K562 (cell line): ENCODE measurements around the gene ARHGAP10. TPM values are rescaled to one million over a fixed set of nuclear protein-coding genes. Genes with fewer than 3 reads are reported as not detected.

Experiments used
- ATAC-seq: fragments of 200-7000 bp; cut with Tn5 transposase; 3 replicates; pipeline ENCODE4 v1.9.1; 2020; ENCODE audit warnings: moderate library complexity
- BruUV-seq: library from RNA; stranded (reverse); fragments of 400-500 nt; replicated peaks from 2 replicates; lab custom pipeline; 2021; lab: Mats Ljungman, UMichigan
- CTCF ChIA-PET: fragments of 300-600 bp; formaldehyde crosslinking; extraction: SDS; loops from one replicate; lab custom pipeline; 2021; ENCODE audit warnings: low intra/inter-chr PET ratio; lab: Yijun Ruan, JAX
- POLR2A ChIA-PET: fragments of 300-600, 350-650 bp; sonication (Branson Sonifier 250); formaldehyde crosslinking; extraction: SDS; loops from one replicate; lab custom pipeline; 2021; ENCODE audit warnings: antibody characterized with exemption, inconsistent platforms; lab: Yijun Ruan, JAX
- DNase-seq, 4 experiments: peaks; one replicate each; pipeline versions ENCODE4 v3.0.0 to v3.0.0-alpha.2; 2011 to 2018; ENCODE audit warnings: low spot score in 3 of 4, mixed read lengths in 3 of 4; ENCODE audit errors: extremely low read depth in 1 of 4
- FAIRE-seq: peaks from 2 replicates; lab custom pipeline; 2011; peaks lifted over from hg19 to GRCh38; lab: Jason Lieb, UNC
- H2AFZ ChIP-seq: 2 replicates; pipeline ENCODE4 v1.6.0; 2011; ENCODE audit warnings: low read depth, low read length, control low read depth, inconsistent platforms
- H3K27ac ChIP-seq: fragments of 200-600 bp; 3 replicates; pipeline ENCODE4 v1.8.0; 2011; ENCODE audit warnings: low read depth, mild to moderate bottlenecking, control low read depth, inconsistent platforms, low read length, moderate library complexity, mixed read lengths; ENCODE audit errors: extremely low read depth
- H3K27me3 ChIP-seq, 2 experiments: fragments of 300-600 bp in 1 of 2; 2 replicates in 1 of 2; 3 replicates in 1 of 2; pipeline versions ENCODE4 v1.6.0 to v1.8.0; 2011; ENCODE audit warnings: inconsistent platforms in 2 of 2, low read length in 2 of 2, mild to moderate bottlenecking in 1 of 2, mixed read lengths in 1 of 2, moderate library complexity in 1 of 2; ENCODE audit not compliant: control insufficient read depth in 2 of 2, insufficient read depth in 2 of 2
- H3K36me3 ChIP-seq: fragments of 300-600 bp; 3 replicates; pipeline ENCODE4 v1.8.0; 2011; ENCODE audit warnings: mild to moderate bottlenecking, low read length, inconsistent platforms; ENCODE audit not compliant: control insufficient read depth, insufficient read depth
- H3K4me1 ChIP-seq, 2 experiments: fragments of 200-600 bp in 1 of 2; replicated peaks in 1 of 2; 2 replicates in 1 of 2; 3 replicates in 1 of 2; pipeline versions ENCODE4 v1.5.1 to v1.8.0; 2011; ENCODE audit warnings: inconsistent platforms in 2 of 2, low read length in 2 of 2, mild to moderate bottlenecking in 1 of 2, mixed read lengths in 1 of 2, moderate library complexity in 1 of 2; ENCODE audit not compliant: control insufficient read depth in 2 of 2, insufficient read depth in 2 of 2
- H3K4me2 ChIP-seq: 2 replicates; pipeline ENCODE4 v1.6.1; 2011; ENCODE audit warnings: low read length, control low read depth, inconsistent platforms, mixed read lengths; ENCODE audit not compliant: insufficient read depth
- H3K4me3 ChIP-seq: fragments of 200-600 bp; sonication (generic), shearing (Covaris generic); 2 replicates; pipeline ENCODE4 v1.5.1; 2016; ENCODE audit warnings: control low read depth, inconsistent platforms
- H3K79me2 ChIP-seq: fragments of 200-600 bp; 3 replicates; pipeline ENCODE4 v1.8.0; 2011; ENCODE audit warnings: low read length, inconsistent platforms; ENCODE audit not compliant: control insufficient read depth, insufficient read depth
- H3K9ac ChIP-seq, 2 experiments: 2 replicates each; pipeline versions ENCODE4 v1.6.0 to v1.6.1; 2011; ENCODE audit warnings: low read depth in 2 of 2, low read length in 2 of 2, control low read depth in 1 of 2, inconsistent platforms in 1 of 2, mild to moderate bottlenecking in 1 of 2, mixed read lengths in 1 of 2; ENCODE audit not compliant: insufficient read depth in 1 of 2
- H3K9me1 ChIP-seq: one replicate; pipeline ENCODE4 v1.6.0; 2011; ENCODE audit warnings: inconsistent platforms, mild to moderate bottlenecking, low read length, moderate library complexity; ENCODE audit not compliant: control insufficient read depth, insufficient read depth
- H3K9me3 ChIP-seq: replicated peaks from 2 replicates; pipeline ENCODE4 v1.5.1; 2011; ENCODE audit warnings: low read depth, low read length, inconsistent platforms; ENCODE audit not compliant: control insufficient read depth, insufficient read depth
- H4K20me1 ChIP-seq: replicated peaks from 2 replicates; pipeline ENCODE4 v1.6.1; 2011; ENCODE audit warnings: low read length, inconsistent platforms, mixed read lengths; ENCODE audit not compliant: control insufficient read depth, insufficient read depth
- CEBPB ChIP-seq: fragments of 450-650 bp; IDR thresholded peaks from 2 replicates; pipeline ENCODE4 v1.6.1; 2016; ENCODE audit warnings: missing genetic modification characterization, missing compliant biosample characterization
- CHD1 ChIP-seq: fragments of 200-600 bp; sonication (generic); IDR thresholded peaks from one replicate; pipeline ENCODE4 v1.6.1; 2012; ENCODE audit warnings: mild to moderate bottlenecking, moderate library complexity, low read length, inconsistent platforms
- CREM ChIP-seq: IDR thresholded peaks from 2 replicates; pipeline ENCODE4 v1.6.1; 2014; ENCODE audit warnings: antibody characterized with exemption, low read depth
- FOSL1 ChIP-seq: fragments of 200-800 bp; sonication (Bioruptor generic); conservative IDR thresholded peaks from 2 replicates; pipeline ENCODE4 v1.6.1; 2016; ENCODE audit warnings: missing genetic modification characterization, missing compliant biosample characterization
- HDAC8 ChIP-seq: fragments of 450-650 bp; IDR thresholded peaks from 2 replicates; pipeline ENCODE4 v1.6.1; 2016; ENCODE audit warnings: mild to moderate bottlenecking, missing genetic modification characterization, moderate library complexity, missing compliant biosample characterization
- HSF4 ChIP-seq: fragments of 250-450 bp; sonication (Bioruptor Pico); IDR thresholded peaks from 2 replicates; pipeline ENCODE4 v2.1.2; 2022; ENCODE audit warnings: mild to moderate bottlenecking, moderate library complexity, borderline replicate concordance
- NFIC ChIP-seq: fragments of 450-650 bp; IDR thresholded peaks from 2 replicates; pipeline ENCODE4 v1.6.1; 2017; ENCODE audit warnings: mild to moderate bottlenecking, inconsistent platforms
- RBM15 ChIP-seq: fragments of 200-400 bp; formaldehyde crosslinking; IDR thresholded peaks from 2 replicates; pipeline ENCODE4 v1.6.1; 2018; ENCODE audit warnings: mild to moderate bottlenecking, low read length, moderate library complexity; ENCODE audit not compliant: insufficient read depth
- ZEB2 ChIP-seq: fragments of 450-650 bp; IDR thresholded peaks from 2 replicates; pipeline ENCODE4 v1.6.1; 2016
- ZNF232 ChIP-seq: sonication (generic); formaldehyde crosslinking; IDR thresholded peaks from 2 replicates; pipeline ENCODE4 v1.8.0; 2022; ENCODE audit warnings: mild to moderate bottlenecking, missing genetic modification reagents
- ZNF347 ChIP-seq: fragments of 450-650 bp; formaldehyde crosslinking; IDR thresholded peaks from 2 replicates; pipeline ENCODE4 v1.4.0; 2020; ENCODE audit warnings: low read depth, mild to moderate bottlenecking, moderate library complexity
- WGBS: fragments of 100-300 bp; shearing (Covaris generic); methylation state at CpG from one replicate; pipeline ENCODE4 v1.1.6; 2016; ENCODE audit warnings: low coverage, mixed read lengths; ENCODE audit not compliant: insufficient coverage; ENCODE audit errors: missing lambda C conversion rate; 5-methylcytosine and 5-hydroxymethylcytosine counted together
- in situ Hi-C: fragments of 300-500 bp; cut with MboI; formaldehyde crosslinking; loops from 4 replicates; pipeline ENCODE4 v1.15.0; 2018; ENCODE audit warnings: inconsistent platforms, mixed read lengths
- intact Hi-C: fragments of 100-400 bp; cut with micrococcal nuclease; formaldehyde crosslinking; loops from 2 replicates; pipeline ENCODE4 v1.14.2; 2022
- polyA plus RNA-seq, 8 experiments: library from polyadenylated mRNA; depleted of rRNA in 4 of 8; stranded (reverse) in 5 of 8; unstranded in 3 of 8; fragments of >200 nt; fragmentation: Nextera tagmentation in 2 of 8; fragmentation: Illumina TruSeq in 1 of 8; extraction: Ambion mirVana in 2 of 8; extraction: Trizol in 1 of 8; gene quantifications; 2 replicates each; pipeline versions ENCODE4 v1.2.1 to v1.2.3, GENCODE V29; 2011 to 2014; ENCODE audit warnings: inconsistent platforms in 1 of 8, missing spikeins in 1 of 8
- total RNA-seq, 7 experiments: library from RNA; depleted of rRNA in 6 of 7; stranded (reverse); fragments of >200 nt in 6 of 7; fragmentation: Illumina TruSeq in 2 of 7; extraction: Trizol in 2 of 7; gene quantifications; 2 replicates each; pipeline versions ENCODE4 v1.2.1 to v1.2.3, GENCODE V29; 2011 to 2021; ENCODE audit warnings: low replicate concordance in 1 of 7
- TF ChIP-seq, protein P1 (sequence below): fragments of 200-400 bp; formaldehyde crosslinking; IDR thresholded peaks from 2 replicates; pipeline ENCODE4 v1.6.1; 2017; ENCODE audit warnings: mild to moderate bottlenecking, low read depth, low read length, moderate library complexity
- TF ChIP-seq, protein P2 (sequence below): fragments of 450-650 bp; IDR thresholded peaks from 2 replicates; pipeline ENCODE4 v1.6.1; 2018; ENCODE audit warnings: mild to moderate bottlenecking, low read depth; ENCODE audit not compliant: partially characterized antibody
- TF ChIP-seq, protein P3 (sequence below): sonication (generic); formaldehyde crosslinking; IDR thresholded peaks from 2 replicates; pipeline ENCODE4 v1.8.1; 2023; ENCODE audit warnings: mild to moderate bottlenecking, missing genetic modification reagents, moderate library complexity
- TF ChIP-seq, protein P4 (sequence below): fragments of 250-450 bp; sonication (Bioruptor Pico); IDR thresholded peaks from 2 replicates; pipeline ENCODE4 v1.8.0; 2022; ENCODE audit warnings: inconsistent platforms, mild to moderate bottlenecking, moderate library complexity, borderline replicate concordance

ARHGAP10 gene
- total and polyA plus RNA-seq, 9 of the 15 experiments (the other 6 are each of a cell fraction or from before 2014, with no cell fraction given): 0.03 to 0.22 (median 0.06) TPM; not detected in 3

DNA sequence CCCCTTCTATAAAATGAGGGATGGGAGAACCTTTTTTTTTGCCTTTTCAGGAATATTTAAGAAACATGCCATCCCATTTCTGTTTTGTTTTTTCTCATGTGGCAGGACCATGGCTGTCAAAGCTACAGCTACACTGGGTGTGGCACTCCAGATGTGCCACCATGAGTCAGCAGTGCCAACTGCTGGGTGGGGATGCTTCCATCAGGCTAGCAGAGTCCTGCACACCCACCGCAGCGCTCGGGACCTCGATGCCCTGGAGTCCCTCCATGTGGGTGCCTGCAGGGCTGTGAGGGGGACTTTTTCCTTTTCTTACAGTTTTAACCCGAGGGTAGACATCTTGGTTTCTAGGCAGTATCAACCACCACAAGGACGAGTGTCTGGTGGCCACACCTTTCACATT, 357.7 kb downstream of the ARHGAP10 start (continued):
- TF ChIP-seq RBM15: no peak

DNA sequence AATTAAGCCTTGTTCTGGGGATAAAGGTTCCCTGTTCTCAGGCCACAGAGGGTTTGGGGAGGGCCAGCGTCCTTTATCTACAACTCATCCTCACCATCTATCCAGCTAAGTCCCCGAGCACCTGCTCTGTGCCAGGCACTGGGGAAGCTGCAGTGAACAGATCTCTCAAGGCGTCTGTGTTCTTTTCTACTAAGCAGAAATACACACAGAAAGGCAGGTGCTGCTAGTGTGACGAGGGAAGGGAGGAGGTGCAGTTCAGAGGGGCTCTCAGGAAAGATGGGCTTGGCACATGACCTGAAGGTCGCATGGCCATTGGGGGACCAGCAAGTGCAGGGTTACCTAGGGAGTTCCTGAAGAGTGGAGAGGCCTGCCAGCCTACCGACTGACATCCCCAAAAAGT, 358.1 kb downstream of the ARHGAP10 start:
- no peak overlapping the region for H3K4me2 ChIP-seq
- no peaks in the 10 kb centered on the region for H3K9me3 ChIP-seq
- no peak overlapping the region for H2AFZ ChIP-seq
- ATAC-seq (no peak), DNase-seq (no peak), FAIRE-seq (no peak)
- CTCF ChIA-PET: no interaction called here
- H3K4me3 ChIP-seq: no peak overlapping the region
- no peak overlapping the region for H3K9ac ChIP-seq
- H4K20me1 ChIP-seq: no peaks in the 10 kb centered on the region
- no peaks in the 10 kb centered on the region for H3K9me1 ChIP-seq
- no peak overlapping the region for H3K27ac ChIP-seq
- POLR2A ChIA-PET: interaction anchor here (0.7 kb wide), 1 partner anchor 305 kb away, joined by 3 read pairs; no protein-coding TSS in a partner anchor
- in situ Hi-C loops: no loop called here
- BruUV-seq: no TSS peak
- H3K79me2 ChIP-seq: no peaks in the 10 kb centered on the region
- 2% methylated on average over 5 of the region's 6 CpGs for WGBS
- H3K4me1 ChIP-seq: no peaks in the 10 kb centered on the region
- no peaks in the 10 kb centered on the region for H3K27me3 ChIP-seq
- intact Hi-C loops: no loop called here
- no peaks in the 10 kb centered on the region for H3K36me3 ChIP-seq
- no peak for TF ChIP-seq NFIC
- no peak for TF ChIP-seq FOSL1
- TF ChIP-seq ZEB2: no peak
- TF ChIP-seq CREM: no peak
- TF ChIP-seq, protein P1, sequence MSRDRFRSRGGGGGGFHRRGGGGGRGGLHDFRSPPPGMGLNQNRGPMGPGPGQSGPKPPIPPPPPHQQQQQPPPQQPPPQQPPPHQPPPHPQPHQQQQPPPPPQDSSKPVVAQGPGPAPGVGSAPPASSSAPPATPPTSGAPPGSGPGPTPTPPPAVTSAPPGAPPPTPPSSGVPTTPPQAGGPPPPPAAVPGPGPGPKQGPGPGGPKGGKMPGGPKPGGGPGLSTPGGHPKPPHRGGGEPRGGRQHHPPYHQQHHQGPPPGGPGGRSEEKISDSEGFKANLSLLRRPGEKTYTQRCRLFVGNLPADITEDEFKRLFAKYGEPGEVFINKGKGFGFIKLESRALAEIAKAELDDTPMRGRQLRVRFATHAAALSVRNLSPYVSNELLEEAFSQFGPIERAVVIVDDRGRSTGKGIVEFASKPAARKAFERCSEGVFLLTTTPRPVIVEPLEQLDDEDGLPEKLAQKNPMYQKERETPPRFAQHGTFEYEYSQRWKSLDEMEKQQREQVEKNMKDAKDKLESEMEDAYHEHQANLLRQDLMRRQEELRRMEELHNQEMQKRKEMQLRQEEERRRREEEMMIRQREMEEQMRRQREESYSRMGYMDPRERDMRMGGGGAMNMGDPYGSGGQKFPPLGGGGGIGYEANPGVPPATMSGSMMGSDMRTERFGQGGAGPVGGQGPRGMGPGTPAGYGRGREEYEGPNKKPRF: no peak
- no peak for TF ChIP-seq HSF4 (CRISPR knock-in tag)
- no peak for TF ChIP-seq ZNF232 (CRISPR knock-in tag)
- TF ChIP-seq, protein P2, sequence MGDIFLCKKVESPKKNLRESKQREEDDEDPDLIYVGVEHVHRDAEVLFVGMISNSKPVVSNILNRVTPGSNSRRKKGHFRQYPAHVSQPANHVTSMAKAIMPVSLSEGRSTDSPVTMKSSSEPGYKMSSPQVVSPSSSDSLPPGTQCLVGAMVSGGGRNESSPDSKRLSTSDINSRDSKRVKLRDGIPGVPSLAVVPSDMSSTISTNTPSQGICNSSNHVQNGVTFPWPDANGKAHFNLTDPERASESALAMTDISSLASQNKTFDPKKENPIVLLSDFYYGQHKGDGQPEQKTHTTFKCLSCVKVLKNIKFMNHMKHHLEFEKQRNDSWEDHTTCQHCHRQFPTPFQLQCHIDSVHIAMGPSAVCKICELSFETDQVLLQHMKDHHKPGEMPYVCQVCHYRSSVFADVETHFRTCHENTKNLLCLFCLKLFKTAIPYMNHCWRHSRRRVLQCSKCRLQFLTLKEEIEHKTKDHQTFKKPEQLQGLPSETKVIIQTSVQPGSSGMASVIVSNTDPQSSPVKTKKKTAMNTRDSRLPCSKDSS: no peak
- no peak for TF ChIP-seq HDAC8 (tag)
- no peak for TF ChIP-seq CHD1
- TF ChIP-seq, protein P3, sequence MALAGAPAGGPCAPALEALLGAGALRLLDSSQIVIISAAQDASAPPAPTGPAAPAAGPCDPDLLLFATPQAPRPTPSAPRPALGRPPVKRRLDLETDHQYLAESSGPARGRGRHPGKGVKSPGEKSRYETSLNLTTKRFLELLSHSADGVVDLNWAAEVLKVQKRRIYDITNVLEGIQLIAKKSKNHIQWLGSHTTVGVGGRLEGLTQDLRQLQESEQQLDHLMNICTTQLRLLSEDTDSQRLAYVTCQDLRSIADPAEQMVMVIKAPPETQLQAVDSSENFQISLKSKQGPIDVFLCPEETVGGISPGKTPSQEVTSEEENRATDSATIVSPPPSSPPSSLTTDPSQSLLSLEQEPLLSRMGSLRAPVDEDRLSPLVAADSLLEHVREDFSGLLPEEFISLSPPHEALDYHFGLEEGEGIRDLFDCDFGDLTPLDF: no peak
- TF ChIP-seq CEBPB (tag): no peak
- no peak for TF ChIP-seq ZNF347
- TF ChIP-seq, protein P4, sequence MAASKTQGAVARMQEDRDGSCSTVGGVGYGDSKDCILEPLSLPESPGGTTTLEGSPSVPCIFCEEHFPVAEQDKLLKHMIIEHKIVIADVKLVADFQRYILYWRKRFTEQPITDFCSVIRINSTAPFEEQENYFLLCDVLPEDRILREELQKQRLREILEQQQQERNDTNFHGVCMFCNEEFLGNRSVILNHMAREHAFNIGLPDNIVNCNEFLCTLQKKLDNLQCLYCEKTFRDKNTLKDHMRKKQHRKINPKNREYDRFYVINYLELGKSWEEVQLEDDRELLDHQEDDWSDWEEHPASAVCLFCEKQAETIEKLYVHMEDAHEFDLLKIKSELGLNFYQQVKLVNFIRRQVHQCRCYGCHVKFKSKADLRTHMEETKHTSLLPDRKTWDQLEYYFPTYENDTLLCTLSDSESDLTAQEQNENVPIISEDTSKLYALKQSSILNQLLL: no peak
